CD14-positive monocyte (primary cell): Measurements from ENCODE around the gene MGAT5B. TPM values are rescaled to one million over a fixed set of nuclear protein-coding genes. Genes with fewer than 3 reads are reported as not detected.

Experiments used
- DNase-seq, 3 donors: peaks; one replicate each; pipeline ENCODE4 v3.0.0-alpha.2; 2011 to 2022
- H2AFZ ChIP-seq: 2 replicates; pipeline ENCODE4 v1.6.0; 2012; ENCODE audit warnings: mild to moderate bottlenecking, low read depth, low read length, inconsistent platforms; ENCODE audit not compliant: insufficient read depth, poor library complexity, severe bottlenecking
- H3K27ac ChIP-seq, 2 donors: 1 replicate in 1 of 2; 2 replicates in 1 of 2; pipeline ENCODE4 v1.5.1; 2012 to 2013; ENCODE audit warnings: low read length in 2 of 2, control low read depth in 1 of 2, inconsistent platforms in 1 of 2, low read depth in 1 of 2, mild to moderate bottlenecking in 1 of 2
- H3K27me3 ChIP-seq, 2 donors: one replicate each; pipeline versions ENCODE4 v1.6.0 to v1.6.1; 2011 to 2013; ENCODE audit warnings: low read length in 2 of 2; ENCODE audit not compliant: control insufficient read depth in 2 of 2, insufficient read depth in 2 of 2
- H3K36me3 ChIP-seq, 2 donors: replicated peaks in 1 of 2; 1 replicate in 1 of 2; 2 replicates in 1 of 2; pipeline versions ENCODE4 v1.5.1 to v1.6.1; 2012 to 2013; ENCODE audit warnings: low read length in 2 of 2, control low read depth in 1 of 2, inconsistent platforms in 1 of 2, mild to moderate bottlenecking in 1 of 2; ENCODE audit not compliant: insufficient read depth in 2 of 2, control insufficient read depth in 1 of 2
- H3K4me1 ChIP-seq, 2 donors: 1 replicate in 1 of 2; 2 replicates in 1 of 2; pipeline versions ENCODE4 v1.5.1 to v1.6.1; 2012 to 2013; ENCODE audit warnings: low read length in 2 of 2, control low read depth in 1 of 2, inconsistent platforms in 1 of 2, mild to moderate bottlenecking in 1 of 2, moderate library complexity in 1 of 2; ENCODE audit not compliant: insufficient read depth in 2 of 2, control insufficient read depth in 1 of 2
- H3K4me2 ChIP-seq: replicated peaks from 2 replicates; pipeline ENCODE3; 2012; ENCODE audit warnings: low read length, moderate library complexity, mild to moderate bottlenecking; ENCODE audit not compliant: poor library complexity, severe bottlenecking; ENCODE audit errors: extremely low read depth
- H3K4me3 ChIP-seq, 3 experiments: fragments of 200-600 bp in 1 of 3; sonication (generic) in 1 of 3; replicated peaks in 1 of 3; 1 replicate in 2 of 3; 2 replicates in 1 of 3; pipeline ENCODE4 v1.5.1; 2011 to 2013; ENCODE audit warnings: low read length in 3 of 3, mild to moderate bottlenecking in 3 of 3, control low read depth in 2 of 3, low read depth in 2 of 3, inconsistent platforms in 1 of 3, moderate library complexity in 1 of 3
- H3K79me2 ChIP-seq: 2 replicates; pipeline ENCODE4 v1.6.0; 2012; ENCODE audit warnings: mild to moderate bottlenecking, control low read depth, inconsistent platforms, low read length, moderate library complexity; ENCODE audit not compliant: insufficient read depth
- H3K9ac ChIP-seq: 2 replicates; pipeline ENCODE4 v1.6.0; 2017; ENCODE audit warnings: low read length, mild to moderate bottlenecking; ENCODE audit not compliant: insufficient read depth, poor library complexity, severe bottlenecking
- H3K9me3 ChIP-seq, 2 donors: replicated peaks in 1 of 2; 1 replicate in 1 of 2; 2 replicates in 1 of 2; pipeline versions ENCODE4 v1.5.1 to v1.6.1; 2012 to 2013; ENCODE audit warnings: low read length in 2 of 2, control low read depth in 1 of 2; ENCODE audit not compliant: control insufficient read depth in 1 of 2, insufficient read depth in 1 of 2
- H4K20me1 ChIP-seq: 2 replicates; pipeline ENCODE4 v1.6.0; 2012; ENCODE audit warnings: mild to moderate bottlenecking, low read length, control low read depth, moderate library complexity; ENCODE audit not compliant: insufficient read depth
- H3K27ac Mint-ChIP-seq, 7 donors: one replicate each; pipeline ENCODE4 v1.8.0; 2020; ENCODE audit warnings: mild to moderate bottlenecking in 7 of 7, mixed read lengths in 7 of 7, moderate library complexity in 6 of 7, inconsistent platforms in 2 of 7
- H3K27me3 Mint-ChIP-seq, 3 donors: one replicate each; pipeline ENCODE4 v1.8.0; 2021 to 2022; ENCODE audit warnings: low read depth in 3 of 3, mild to moderate bottlenecking in 3 of 3, mixed read lengths in 3 of 3, moderate library complexity in 3 of 3, inconsistent platforms in 1 of 3
- H3K36me3 Mint-ChIP-seq, 2 donors: one replicate each; pipeline ENCODE4 v1.8.0; 2020; ENCODE audit warnings: mixed read lengths in 2 of 2, inconsistent platforms in 1 of 2, mild to moderate bottlenecking in 1 of 2
- H3K4me1 Mint-ChIP-seq: one replicate; pipeline ENCODE4 v1.8.0; 2020; ENCODE audit warnings: mild to moderate bottlenecking, mixed read lengths
- H3K4me3 Mint-ChIP-seq, 2 donors: one replicate each; pipeline ENCODE4 v1.8.0; 2020; ENCODE audit warnings: mild to moderate bottlenecking in 2 of 2, mixed read lengths in 2 of 2, moderate library complexity in 1 of 2
- H3K9me3 Mint-ChIP-seq, 7 donors: one replicate each; pipeline ENCODE4 v1.8.0; 2020 to 2022; ENCODE audit warnings: mixed read lengths in 7 of 7, mild to moderate bottlenecking in 6 of 7, moderate library complexity in 6 of 7, inconsistent platforms in 2 of 7
- CTCF ChIP-seq: fragments of 200-600 bp; IDR thresholded peaks from one replicate; pipeline ENCODE4 v1.8.0; 2022; ENCODE audit warnings: antibody characterized with exemption, mild to moderate bottlenecking
- WGBS: methylation state at CpG from one replicate; pipeline ENCODE4 v1.1.5; 2013; ENCODE audit warnings: missing lambda C conversion rate; ENCODE audit not compliant: insufficient coverage; 5-methylcytosine and 5-hydroxymethylcytosine counted together
- intact Hi-C, 2 donors: fragments of 100-400 bp; cut with micrococcal nuclease; formaldehyde crosslinking; loops; one replicate each; pipeline versions ENCODE4 v1.15.0 to v1.15.1; 2023
- polyA plus RNA-seq, 3 donors: library from polyadenylated mRNA; depleted of rRNA in 1 of 3; unstranded in 2 of 3; stranded (reverse) in 1 of 3; fragments of 300-500 nt in 2 of 3; fragments of >200 nt in 1 of 3; fragmentation: Illumina TruSeq in 2 of 3; gene quantifications; 1 replicate in 2 of 3; 2 replicates in 1 of 3; pipeline ENCODE4 v1.2.3, GENCODE V29; 2012 to 2021

MGAT5B gene
- polyA plus RNA-seq, 3 donors, result not detected

GRCh38 chr17:76900723-76901122 lies 32.5 kb downstream of the MGAT5B start:
- Mint-ChIP-seq H3K9me3 (no peaks in the 10 kb centered on the region), H3K4me3 (no peak overlapping the region), H3K27me3 (peaks cover 0 to 2% (median 0%) of the 10 kb centered on the region in 3 donors), H3K4me1 (no peaks in the 10 kb centered on the region), H3K27ac (no peak overlapping the region), H3K36me3 (no peaks in the 10 kb centered on the region)
- no peak overlapping the region for H3K4me2 ChIP-seq
- H2AFZ ChIP-seq, result no peak overlapping the region
- no peaks in the 10 kb centered on the region for H3K4me1 ChIP-seq
- H3K27ac ChIP-seq, result no peak overlapping the region
- H3K9ac ChIP-seq, result no peak overlapping the region
- H3K79me2 ChIP-seq, result no peaks in the 10 kb centered on the region
- no peaks in the 10 kb centered on the region for H3K36me3 ChIP-seq
- H3K4me3 ChIP-seq, result no peak overlapping the region
- H3K9me3 ChIP-seq, result no peaks in the 10 kb centered on the region
- intact Hi-C loops, result no loop called here
- no peaks in the 10 kb centered on the region for H4K20me1 ChIP-seq
- DNase-seq, result no peak
- H3K27me3 ChIP-seq, result no peaks in the 10 kb centered on the region
- TF ChIP-seq CTCF, result no peak
- 98% methylated on average over 3 of the region's 8 CpGs for WGBS

GRCh38 chr17:76901542-76902197 lies 33.5 kb downstream of the MGAT5B start:
- Histone ChIP-seq H3K9me3 (no peaks in the 10 kb centered on the region), H3K36me3 (no peaks in the 10 kb centered on the region), H3K79me2 (no peaks in the 10 kb centered on the region), H3K27ac (no peak overlapping the region), H2AFZ (no peak overlapping the region), H3K4me1 (no peaks in the 10 kb centered on the region), H3K4me2 (no peak overlapping the region), H3K9ac (no peak overlapping the region), H4K20me1 (no peaks in the 10 kb centered on the region), H3K4me3 (no peak overlapping the region), H3K27me3 (no peaks in the 10 kb centered on the region)
- no peak overlapping the region for H3K4me3 Mint-ChIP-seq
- DNase-seq, result no peak
- H3K36me3 Mint-ChIP-seq, result no peaks in the 10 kb centered on the region
- intact Hi-C loops, result no loop called here
- H3K9me3 Mint-ChIP-seq, result no peaks in the 10 kb centered on the region
- no peaks in the 10 kb centered on the region for H3K4me1 Mint-ChIP-seq
- no peak for TF ChIP-seq CTCF
- WGBS, result 91% methylated on average over 10 of the region's 11 CpGs
- peaks cover 0 to 4% (median 2%) of the 10 kb centered on the region in 3 donors for H3K27me3 Mint-ChIP-seq
- H3K27ac Mint-ChIP-seq, result no peak overlapping the region
